ENCODE data around the gene ZNF385B.
"Not testable (repeated sequence)": the region's sequence is repeated elsewhere in the genome, so short reads cannot be mapped to it uniquely, and the experiment has no call there.

Gene ZNF385B

GRCh38 chr2:179461420-179461819 is 400.0 kb downstream of the ZNF385B start:
- DNase-seq = no peak

GRCh38 chr2:179460181-179460929 is 401.1 kb downstream of the ZNF385B start:
- DNase-seq = peak; percentile 59

GRCh38 chr2:179458113-179458512 is 403.3 kb downstream of the ZNF385B start:
- not testable (repeated sequence) for DNase-seq

GRCh38 chr2:179455824-179456223 is 405.6 kb downstream of the ZNF385B start:
- no peak for DNase-seq

GRCh38 chr2:179455172-179455524 is 406.3 kb downstream of the ZNF385B start:
- DNase-seq = no peak

- no peak for DNase-seq
Measured at GRCh38 chr2:179454443-179455171, 406.8 kb downstream of the ZNF385B start.

- DNase-seq = no peak
Measured at GRCh38 chr2:179449010-179449409, 412.4 kb downstream of the ZNF385B start.

- no peak for DNase-seq
Measured at GRCh38 chr2:179447839-179448447, 413.5 kb downstream of the ZNF385B start.

GRCh38 chr2:179447421-179447820 is 414.0 kb downstream of the ZNF385B start:
- no peak for DNase-seq

- no peak for DNase-seq
Measured at GRCh38 chr2:179446476-179447141, 414.8 kb downstream of the ZNF385B start.

GRCh38 chr2:179444056-179444455 is 417.4 kb downstream of the ZNF385B start:
- no peak for DNase-seq

- no peak for DNase-seq
Measured at GRCh38 chr2:179443180-179443579, 418.2 kb downstream of the ZNF385B start.

GRCh38 chr2:179442206-179442605 is 419.2 kb downstream of the ZNF385B start:
- no peak for DNase-seq

- DNase-seq = no peak
Measured at GRCh38 chr2:179441551-179441950, 419.9 kb downstream of the ZNF385B start.

- peak; percentile 65 for DNase-seq
Measured at GRCh38 chr2:179440642-179441251, 420.7 kb downstream of the ZNF385B start.

- no peak for DNase-seq
Measured at GRCh38 chr2:179438654-179439053, 422.8 kb downstream of the ZNF385B start.

- DNase-seq = no peak
Measured at GRCh38 chr2:179437430-179437829, 424.0 kb downstream of the ZNF385B start.

GRCh38 chr2:179435566-179435965 is 425.8 kb downstream of the ZNF385B start:
- no peak for DNase-seq

- no peak for DNase-seq
Measured at GRCh38 chr2:179435000-179435399, 426.4 kb downstream of the ZNF385B start.

- DNase-seq = no peak
Measured at GRCh38 chr2:179434357-179434756, 427.1 kb downstream of the ZNF385B start.

GRCh38 chr2:179432751-179433150 is 428.7 kb downstream of the ZNF385B start:
- no peak for DNase-seq

- DNase-seq = no peak
Measured at GRCh38 chr2:179429597-179429996, 431.8 kb downstream of the ZNF385B start.

- DNase-seq = no peak
Measured at GRCh38 chr2:179429060-179429471, 432.3 kb downstream of the ZNF385B start.

Measured in suppressor macrophage treated with lipopolysaccharide for 4 hours (primary cell).